Endothelial cell of umbilical vein (primary cell): ENCODE results near the gene DGCR8. TPM values are rescaled to one million over a fixed set of nuclear protein-coding genes. Genes with fewer than 3 reads are reported as not detected.

Experiments
- BruUV-seq: library from RNA; stranded (reverse); fragments of 400-500 nt; replicated peaks from 2 replicates; lab custom pipeline; 2021; lab: Mats Ljungman, UMichigan
- CTCF ChIA-PET: fragments of 300-600, 350-600 bp; sonication (Branson Sonifier 250); formaldehyde crosslinking; loops from one replicate; lab custom pipeline; 2021; ENCODE audit warnings: antibody characterized with exemption, inconsistent platforms; lab: Charles Lee
- POLR2A ChIA-PET: fragments of 300-600, 350-600 bp; sonication (Branson Sonifier 250); formaldehyde crosslinking; loops from one replicate; lab custom pipeline; 2021; ENCODE audit warnings: antibody characterized with exemption, inconsistent platforms; lab: Charles Lee
- DNase-seq: peaks from one replicate; pipeline ENCODE4 v3.0.0-alpha.2; 2011; ENCODE audit warnings: low read depth, low spot score
- FAIRE-seq: peaks from 2 replicates; lab custom pipeline; 2011; peaks lifted over from hg19 to GRCh38; lab: Jason Lieb, UNC
- H2AFZ ChIP-seq: 2 replicates; pipeline ENCODE4 v1.6.0; 2012; ENCODE audit warnings: low read depth, low read length, control low read depth, inconsistent platforms
- H3K27ac ChIP-seq: 2 replicates; pipeline ENCODE4 v1.5.1; 2011; ENCODE audit warnings: low read depth, mild to moderate bottlenecking, control low read depth, low read length, moderate library complexity; ENCODE audit not compliant: insufficient read depth
- H3K27me3 ChIP-seq, 2 experiments: 2 replicates each; pipeline versions ENCODE4 v1.6.0 to v1.6.1; 2011; ENCODE audit warnings: low read length in 2 of 2, mixed read lengths in 1 of 2; ENCODE audit not compliant: control insufficient read depth in 2 of 2, insufficient read depth in 2 of 2
- H3K36me3 ChIP-seq, 2 experiments: 2 replicates in 1 of 2; 3 replicates in 1 of 2; pipeline ENCODE4 v1.5.1; 2011; ENCODE audit warnings: low read length in 2 of 2, mild to moderate bottlenecking in 1 of 2, moderate library complexity in 1 of 2; ENCODE audit not compliant: control insufficient read depth in 2 of 2, insufficient read depth in 2 of 2; ENCODE audit errors: extremely low read depth in 1 of 2
- H3K4me1 ChIP-seq: 3 replicates; pipeline ENCODE4 v1.5.1; 2011; ENCODE audit warnings: mild to moderate bottlenecking, low read length; ENCODE audit not compliant: control insufficient read depth, insufficient read depth; ENCODE audit errors: extremely low read depth
- H3K4me2 ChIP-seq: 2 replicates; pipeline ENCODE4 v1.6.1; 2011; ENCODE audit warnings: low read length, control low read depth, mixed read lengths; ENCODE audit not compliant: insufficient read depth
- H3K4me3 ChIP-seq, 3 experiments: fragments of 200-600 bp in 1 of 3; sonication (generic), shearing (Covaris generic) in 1 of 3; replicated peaks in 1 of 3; 2 replicates each; pipeline ENCODE4 v1.5.1; 2011 to 2016; ENCODE audit warnings: control low read depth in 3 of 3, low read length in 3 of 3, mild to moderate bottlenecking in 2 of 3, inconsistent platforms in 1 of 3, low read depth in 1 of 3, moderate library complexity in 1 of 3; ENCODE audit not compliant: insufficient read depth in 1 of 3
- H3K79me2 ChIP-seq: 2 replicates; pipeline ENCODE4 v1.6.0; 2012; ENCODE audit warnings: low read length, inconsistent platforms; ENCODE audit not compliant: control insufficient read depth, insufficient read depth
- H3K9ac ChIP-seq: replicated peaks from 2 replicates; pipeline ENCODE3; 2011; ENCODE audit warnings: low read length, control low read depth; ENCODE audit not compliant: insufficient read depth; ENCODE audit errors: extremely low read depth
- H3K9me1 ChIP-seq: replicated peaks from 3 replicates; pipeline ENCODE4 v1.6.0; 2011; ENCODE audit warnings: mild to moderate bottlenecking, low read length; ENCODE audit not compliant: control insufficient read depth, insufficient read depth; ENCODE audit errors: extremely low read depth
- H3K9me3 ChIP-seq: replicated peaks from 2 replicates; pipeline ENCODE4 v1.5.1; 2012; ENCODE audit warnings: low read length, inconsistent platforms; ENCODE audit not compliant: control insufficient read depth, insufficient read depth
- H4K20me1 ChIP-seq: replicated peaks from 2 replicates; pipeline ENCODE3; 2011; ENCODE audit warnings: mild to moderate bottlenecking, low read length; ENCODE audit not compliant: control insufficient read depth, insufficient read depth; ENCODE audit errors: extremely low read depth
- CTCF ChIP-seq, 2 donors: IDR thresholded peaks; 1 replicate in 1 of 2; 2 replicates in 1 of 2; pipeline ENCODE4 v1.5.1; 2011; ENCODE audit warnings: low read length in 2 of 2, mild to moderate bottlenecking in 2 of 2, moderate library complexity in 2 of 2, control low read depth in 1 of 2, inconsistent platforms in 1 of 2, low read depth in 1 of 2; ENCODE audit not compliant: insufficient read depth in 1 of 2; ENCODE audit errors: extremely low read depth in 1 of 2
- EZH2 ChIP-seq: IDR thresholded peaks from 2 replicates; pipeline ENCODE4 v1.6.1; 2012; ENCODE audit warnings: borderline replicate concordance, low read depth, mild to moderate bottlenecking, moderate library complexity, low read length, inconsistent platforms; ENCODE audit not compliant: severe bottlenecking
- FOS ChIP-seq: IDR thresholded peaks from 2 replicates; pipeline ENCODE4 v1.6.1; 2011; ENCODE audit warnings: mild to moderate bottlenecking, low read length, moderate library complexity, borderline replicate concordance; ENCODE audit not compliant: insufficient read depth
- GATA2 ChIP-seq: IDR thresholded peaks from 2 replicates; pipeline ENCODE4 v1.7.0; 2011; ENCODE audit warnings: low read depth, mild to moderate bottlenecking, moderate library complexity, mixed read lengths, low read length; ENCODE audit not compliant: insufficient read length, insufficient read depth
- JUN ChIP-seq: IDR thresholded peaks from 2 replicates; pipeline ENCODE4 v1.6.1; 2011; ENCODE audit warnings: borderline replicate concordance, low read depth; ENCODE audit not compliant: insufficient read length, insufficient read depth
- MYC ChIP-seq: IDR thresholded peaks from one replicate; pipeline ENCODE4 v1.6.1; 2011; ENCODE audit warnings: mild to moderate bottlenecking, low read depth, low read length
- POLR2A ChIP-seq: IDR thresholded peaks from 2 replicates; pipeline ENCODE4 v1.6.1; 2012; ENCODE audit warnings: low read depth, mild to moderate bottlenecking, control low read depth, low read length
- POLR2AphosphoS5 ChIP-seq: IDR thresholded peaks from 2 replicates; pipeline ENCODE4 v1.6.1; 2012; ENCODE audit warnings: low read depth, mild to moderate bottlenecking, control low read depth, low read length, moderate library complexity; ENCODE audit not compliant: insufficient read depth
- dilution Hi-C: fragments of 300-500 bp; cut with MboI; formaldehyde crosslinking; loops from one replicate; pipeline ENCODE4 v1.15.0; 2019; ENCODE audit warnings: low sequenced_read_pairs; ENCODE audit not compliant: extremely low pct_ligation_motif_present
- intact Hi-C: fragments of 100-400 bp; cut with micrococcal nuclease; formaldehyde crosslinking; loops from one replicate; pipeline ENCODE4 v1.10.0; 2022
- polyA plus RNA-seq, 4 experiments: library from polyadenylated mRNA; depleted of rRNA in 3 of 4; stranded (reverse) in 3 of 4; unstranded in 1 of 4; fragments of >200 nt; gene quantifications; 2 replicates each; pipeline versions ENCODE4 v1.2.1 to v1.2.3, GENCODE V29; 2011 to 2012; ENCODE audit warnings: missing spikeins in 1 of 4
- total RNA-seq: library from RNA; stranded (reverse); gene quantifications from 2 replicates; pipeline ENCODE4 v1.2.3, GENCODE V29; 2021
- TF ChIP-seq, protein P1 (sequence below): IDR thresholded peaks from 2 replicates; pipeline ENCODE4 v1.6.1; 2011; ENCODE audit not compliant: insufficient read depth, insufficient read length

The DGCR8 gene
- total and polyA plus RNA-seq, 2 donors (not counting 3 experiments of a cell fraction or from before 2014, with no cell fraction given): 32.7 to 64.2 TPM

DNA sequence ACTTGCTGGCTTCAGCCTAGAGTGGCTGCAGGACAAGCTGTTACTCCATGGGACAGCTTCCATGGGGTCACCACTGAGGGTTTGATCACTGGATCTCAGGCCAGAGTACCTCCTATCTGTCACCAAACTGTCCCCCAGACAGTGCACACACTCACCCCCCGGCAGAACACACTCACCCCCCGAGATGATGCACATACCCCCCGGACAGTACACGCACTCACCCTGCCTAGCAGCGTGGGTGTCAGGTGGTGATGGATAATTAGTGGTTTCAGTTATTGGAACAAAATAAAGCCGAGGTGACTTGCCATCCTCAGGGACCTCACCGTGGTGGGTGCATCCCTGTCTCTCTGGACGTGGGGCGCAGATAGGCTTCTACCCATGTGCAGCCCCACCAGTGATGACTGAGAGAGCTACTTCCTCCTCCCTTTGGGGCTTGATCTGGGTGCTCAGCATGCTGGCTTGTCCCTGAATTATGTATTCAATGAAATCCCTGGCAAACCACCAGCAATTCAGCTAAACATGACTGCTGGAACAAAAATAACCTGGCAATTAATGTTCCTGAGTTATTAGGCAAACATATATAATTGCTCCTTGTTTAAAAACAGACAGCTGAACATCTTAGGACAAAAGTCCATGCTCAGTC is 40.2 kb upstream of the DGCR8 start:
- no peaks in the 10 kb centered on the region for H3K4me1 ChIP-seq
- BruUV-seq: no TSS peak
- H3K79me2 ChIP-seq: no peaks in the 10 kb centered on the region
- no peak overlapping the region for H3K4me2 ChIP-seq
- CTCF ChIA-PET: interaction anchor here (0.6 kb wide), 1 partner anchor 20 kb away, joined by 3 read pairs; no protein-coding TSS in a partner anchor
- no peak overlapping the region for H3K9ac ChIP-seq
- no peaks in the 10 kb centered on the region for H4K20me1 ChIP-seq
- H3K9me3 ChIP-seq: no peaks in the 10 kb centered on the region
- H3K27me3 ChIP-seq: no peaks in the 10 kb centered on the region
- dilution Hi-C loops (no loop called here), intact Hi-C loops (no loop called here)
- H3K9me1 ChIP-seq: no peaks in the 10 kb centered on the region
- DNase-seq (no peak), FAIRE-seq (no peak)
- no peak overlapping the region for H3K27ac ChIP-seq
- H3K36me3 ChIP-seq: peaks cover 0 to 19% of the 10 kb centered on the region in 2 experiments
- H2AFZ ChIP-seq: no peak overlapping the region
- POLR2A ChIA-PET: no interaction called here
- TF ChIP-seq FOS: no peak
- no peak for TF ChIP-seq GATA2
- no peak for TF ChIP-seq CTCF (IDR thresholded peaks at IDR 0.05; ENCODE audit: extremely low read depth in 1 of 2, insufficient read depth in 1 of 2, low read depth in 1 of 2, low read length in 2 of 2)
- TF ChIP-seq, protein P1, sequence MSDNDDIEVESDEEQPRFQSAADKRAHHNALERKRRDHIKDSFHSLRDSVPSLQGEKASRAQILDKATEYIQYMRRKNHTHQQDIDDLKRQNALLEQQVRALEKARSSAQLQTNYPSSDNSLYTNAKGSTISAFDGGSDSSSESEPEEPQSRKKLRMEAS: no peak
- TF ChIP-seq MYC: no peak
- no peak for TF ChIP-seq JUN
- no peak for TF ChIP-seq EZH2
- no peak for TF ChIP-seq POLR2A
- TF ChIP-seq POLR2AphosphoS5: no peak
- no peak overlapping the region for H3K4me3 ChIP-seq
